ENCODE data around the gene GABPB1. TPM values are rescaled to one million over a fixed set of nuclear protein-coding genes. Genes with fewer than 3 reads are reported as not detected.

The GABPB1 gene
- total RNA-seq, 1 experiment from 2014 or later, result 45.0 TPM

DNA sequence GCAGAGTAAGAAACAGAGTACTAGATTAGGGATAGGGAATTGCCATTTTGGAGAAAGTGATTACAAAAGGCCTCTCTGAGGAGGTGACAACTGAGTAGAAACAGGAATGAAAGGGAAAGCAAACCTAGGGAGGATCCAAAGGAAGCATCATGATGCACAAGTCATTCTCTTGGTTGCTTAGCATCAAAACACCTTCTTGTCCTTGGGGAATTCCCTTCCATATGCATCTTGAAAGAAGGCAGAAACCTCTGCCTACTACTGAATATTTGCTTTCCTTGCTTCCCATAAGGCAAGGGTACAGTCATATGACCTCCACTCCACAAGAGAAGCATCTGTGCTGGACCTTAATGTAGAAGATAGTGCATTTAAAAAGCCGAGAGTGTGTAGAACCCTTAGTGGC, 24.1 kb downstream of the GABPB1 start:
- Mint-ChIP-seq H3K36me3 (ENCODE audit: insufficient read depth in 1 of 3, low read depth in 3 of 3) (peaks cover 0 to 2% (median 0%) of the 10 kb centered on the region in 3 experiments; a peak in 3 of 7 replicates), H3K27me3 (ENCODE audit: low read depth) (no peaks in the 10 kb centered on the region), H3K4me1 (peaks cover 11 to 16% of the 10 kb centered on the region in 2 experiments), H3K27ac (peak overlapping the region in 1 of 3 experiments; percentile 76; a peak in 2 of 7 replicates), H3K9me3 (no peaks in the 10 kb centered on the region), H3K4me3 (no peak overlapping the region)
- WGBS (ENCODE audit: extremely low coverage, insufficient read length, low lambda C conversion rate), result no CpG with 5 or more reads among the region's 1 CpG
- no peak overlapping the region for H3K9ac ChIP-seq (ENCODE audit: extremely low read depth, insufficient read length, low read length)
- H4K20me1 ChIP-seq (ENCODE audit: control insufficient read depth, insufficient read depth, insufficient read length), result no peaks in the 10 kb centered on the region
- peaks cover 5% of the 10 kb centered on the region; the same call in 1 of the 2 replicates for H3K4me1 ChIP-seq (ENCODE audit: insufficient read depth, low read length)
- H2BK120ac ChIP-seq (ENCODE audit: low read depth, low read length, poor library complexity, severe bottlenecking), result no peak overlapping the region
- no peak overlapping the region; the same call in 1 of the 2 replicates for H3K4ac ChIP-seq (ENCODE audit: low read depth, low read length)
- no peak overlapping the region for H2BK5ac ChIP-seq (ENCODE audit: insufficient read length, low read length)
- no peaks in the 10 kb centered on the region for H3K23me2 ChIP-seq (ENCODE audit: insufficient read length, low read depth, low read length, poor library complexity, severe bottlenecking)
- no peak overlapping the region for H2AK5ac ChIP-seq (ENCODE audit: insufficient read length, low read length)
- H2AFZ ChIP-seq (ENCODE audit: low read length), result no peak overlapping the region
- no peak overlapping the region for H4K8ac ChIP-seq (replicated peaks; ENCODE audit: insufficient read length, low read depth, low read length)
- H3K56ac ChIP-seq (ENCODE audit: insufficient read length, low read depth, low read length), result no peak overlapping the region
- H2BK20ac ChIP-seq (ENCODE audit: low read depth, low read length, poor library complexity, severe bottlenecking), result no peak overlapping the region
- H4K91ac ChIP-seq (ENCODE audit: insufficient read length, low read depth, low read length), result no peak overlapping the region
- DNase-seq, result no peak
- no peaks in the 10 kb centered on the region for H3K9me3 ChIP-seq (ENCODE audit: control insufficient read depth, low read depth, low read length)
- no peak overlapping the region for H2BK12ac ChIP-seq (ENCODE audit: insufficient read length, low read depth, low read length)
- TF ChIP-seq, protein P1, sequence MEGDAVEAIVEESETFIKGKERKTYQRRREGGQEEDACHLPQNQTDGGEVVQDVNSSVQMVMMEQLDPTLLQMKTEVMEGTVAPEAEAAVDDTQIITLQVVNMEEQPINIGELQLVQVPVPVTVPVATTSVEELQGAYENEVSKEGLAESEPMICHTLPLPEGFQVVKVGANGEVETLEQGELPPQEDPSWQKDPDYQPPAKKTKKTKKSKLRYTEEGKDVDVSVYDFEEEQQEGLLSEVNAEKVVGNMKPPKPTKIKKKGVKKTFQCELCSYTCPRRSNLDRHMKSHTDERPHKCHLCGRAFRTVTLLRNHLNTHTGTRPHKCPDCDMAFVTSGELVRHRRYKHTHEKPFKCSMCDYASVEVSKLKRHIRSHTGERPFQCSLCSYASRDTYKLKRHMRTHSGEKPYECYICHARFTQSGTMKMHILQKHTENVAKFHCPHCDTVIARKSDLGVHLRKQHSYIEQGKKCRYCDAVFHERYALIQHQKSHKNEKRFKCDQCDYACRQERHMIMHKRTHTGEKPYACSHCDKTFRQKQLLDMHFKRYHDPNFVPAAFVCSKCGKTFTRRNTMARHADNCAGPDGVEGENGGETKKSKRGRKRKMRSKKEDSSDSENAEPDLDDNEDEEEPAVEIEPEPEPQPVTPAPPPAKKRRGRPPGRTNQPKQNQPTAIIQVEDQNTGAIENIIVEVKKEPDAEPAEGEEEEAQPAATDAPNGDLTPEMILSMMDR (conservative IDR thresholded peaks at IDR 0.05), result no peak
- H3K18ac ChIP-seq (ENCODE audit: insufficient read length, low read depth, low read length), result no peak overlapping the region
- H3K14ac ChIP-seq (ENCODE audit: insufficient read depth, low read length), result peak overlapping the region; percentile 11; the same call in 1 of the 2 replicates
- no peak overlapping the region for H3K27ac ChIP-seq (ENCODE audit: insufficient read length, low read depth, low read length)
- H2BK15ac ChIP-seq (ENCODE audit: low read depth, low read length), result no peak overlapping the region
- no peaks in the 10 kb centered on the region for H3K27me3 ChIP-seq (ENCODE audit: insufficient read depth, low read length)
- H3K4me2 ChIP-seq (ENCODE audit: insufficient read depth, insufficient read length, low read length), result no peak overlapping the region
- H3T11ph ChIP-seq (ENCODE audit: low read length), result no peak overlapping the region
- peaks cover 3% of the 10 kb centered on the region for H3K79me1 ChIP-seq (ENCODE audit: insufficient read depth, low read depth, low read length, poor library complexity, severe bottlenecking)
- H3K23ac ChIP-seq (ENCODE audit: insufficient read length, low read depth, low read length), result no peak overlapping the region
- no peaks in the 10 kb centered on the region for H3K79me2 ChIP-seq (ENCODE audit: insufficient read depth, low read length)
- H4K5ac ChIP-seq (ENCODE audit: insufficient read length, low read depth, low read length), result no peak overlapping the region
